HG02884 (cell line): ENCODE measurements around the gene NECTIN4.
A peak's percentile ranks its signal among the peaks of the same experiment; 100 is the strongest.
"Not testable (repeated sequence)": the region's sequence is repeated elsewhere in the genome, so short reads cannot be mapped to it uniquely, and the experiment has no call there.

Source experiments
- ATAC-seq: cut with Tn5 transposase; IDR thresholded peaks from one replicate; pipeline ENCODE4 v1.9.1; 2021; ENCODE audit warnings: mild to moderate bottlenecking, moderate library complexity; ENCODE audit not compliant: unreplicated experiment

The NECTIN4 gene

GRCh38 chr1:161033751-161034150 lies 55.6 kb downstream of the NECTIN4 start:
- no peak for ATAC-seq

GRCh38 chr1:161032409-161032808 lies 56.9 kb downstream of the NECTIN4 start:
- no peak for ATAC-seq

DNA sequence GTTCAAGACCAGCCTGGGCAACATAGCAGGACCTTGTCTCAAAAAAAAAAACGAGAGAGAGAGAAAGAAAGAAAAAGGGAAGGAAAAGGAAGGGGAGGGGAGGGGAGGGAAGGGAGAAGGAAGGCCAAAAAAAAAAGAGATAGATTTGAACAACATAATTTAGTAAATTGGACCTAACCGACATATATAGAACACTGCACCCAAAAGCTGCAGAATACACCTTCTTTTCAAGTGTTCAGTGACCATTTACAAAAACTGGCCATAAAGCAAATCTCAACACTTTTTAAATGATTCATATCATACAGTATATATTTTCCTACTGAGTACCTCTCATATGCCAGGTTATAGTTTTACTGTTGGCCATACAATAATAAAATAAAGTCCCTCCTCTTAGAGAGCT lies 57.5 kb downstream of the NECTIN4 start:
- ATAC-seq = no peak

- ATAC-seq = not testable (repeated sequence)
Observed at GRCh38 chr1:161029466-161029865, 59.9 kb downstream of the NECTIN4 start.

- ATAC-seq = not testable (repeated sequence)
Observed at GRCh38 chr1:161026954-161027353, 62.4 kb downstream of the NECTIN4 start.

DNA sequence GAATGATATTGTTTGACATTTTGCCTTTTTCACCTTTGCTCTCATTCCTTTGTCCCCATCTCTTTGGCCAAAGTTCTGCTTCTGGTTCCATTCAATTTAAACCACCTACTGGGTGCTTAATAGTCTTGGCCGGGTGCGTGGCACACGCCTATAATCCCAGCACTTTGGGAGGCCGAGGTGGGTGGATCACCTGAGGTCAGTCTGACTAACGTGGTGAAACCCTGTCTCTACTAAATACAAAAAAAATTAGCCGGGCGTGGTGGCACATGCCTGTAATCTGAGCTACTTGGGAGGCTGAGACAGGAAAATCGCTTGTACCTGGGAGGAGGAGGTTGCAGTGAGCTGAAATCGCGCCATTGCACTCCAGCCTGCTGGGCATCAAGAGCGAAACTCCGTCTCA lies 66.9 kb downstream of the NECTIN4 start:
- ATAC-seq = not testable (repeated sequence)

GRCh38 chr1:161021970-161022353 lies 67.4 kb downstream of the NECTIN4 start:
- no peak for ATAC-seq

DNA sequence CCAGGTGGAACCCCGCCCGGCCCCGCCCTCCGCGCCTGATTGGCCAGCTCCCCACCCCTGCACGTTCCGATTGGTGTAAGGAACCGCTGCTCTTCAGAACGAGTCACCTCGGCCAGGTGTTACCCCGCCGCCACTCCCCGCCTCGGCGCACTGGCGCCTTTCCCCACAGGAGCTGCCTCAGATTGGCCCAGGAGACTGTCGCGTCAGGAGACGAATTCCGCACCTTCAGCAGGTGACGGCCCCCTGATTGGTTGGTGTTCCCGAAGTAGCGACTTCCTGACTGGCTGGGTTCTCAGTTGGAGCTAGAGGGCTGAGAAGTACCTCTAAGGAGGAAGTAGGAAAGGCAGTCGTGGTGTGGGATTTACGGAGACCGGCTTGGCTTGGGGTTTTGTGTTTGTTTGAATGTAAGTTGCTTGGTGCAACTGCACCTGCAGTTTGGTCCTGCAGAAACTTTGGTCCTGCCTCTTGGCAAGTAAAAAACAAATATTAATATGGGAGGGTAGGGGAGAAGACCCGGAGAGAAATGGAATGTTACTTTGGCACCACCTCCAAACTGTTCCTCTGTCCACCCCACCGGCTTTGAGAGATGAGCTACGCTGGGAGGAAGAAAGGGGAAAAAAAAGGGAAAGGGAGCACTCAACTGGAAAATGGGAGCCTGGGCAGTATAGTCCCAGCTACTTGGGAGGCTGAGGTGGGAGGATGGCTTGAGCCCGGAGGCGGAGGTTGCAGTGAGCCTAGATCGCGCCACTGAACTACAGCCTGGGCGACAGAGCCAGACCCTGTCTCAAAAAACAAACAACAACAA lies 68.0 kb downstream of the NECTIN4 start:
- ATAC-seq = peak; percentile 74
